HEK293T (cell line): ENCODE data around the gene VPS4B.

Experiments
- CTBP1 ChIP-seq: fragments of 450-650 bp; IDR thresholded peaks from 2 replicates; pipeline ENCODE4 v1.6.1; 2016; ENCODE audit warnings: borderline replicate concordance
- FOXM1 ChIP-seq: fragments of 450-650 bp; IDR thresholded peaks from 2 replicates; pipeline ENCODE4 v1.6.1; 2017; ENCODE audit warnings: mild to moderate bottlenecking, borderline replicate concordance

- TF ChIP-seq FOXM1, result no peak
- no peak for TF ChIP-seq CTBP1
Measured at GRCh38 chr18:63348508-63349136, 73.7 kb downstream of the VPS4B start.
